GM18498 (cell line): Measurements from ENCODE around the gene HIVEP2.

Experiments used
- ATAC-seq: cut with Tn5 transposase; IDR thresholded peaks from one replicate; pipeline ENCODE4 v1.9.1; 2021; ENCODE audit warnings: mild to moderate bottlenecking, moderate library complexity; ENCODE audit not compliant: unreplicated experiment

The HIVEP2 gene

DNA sequence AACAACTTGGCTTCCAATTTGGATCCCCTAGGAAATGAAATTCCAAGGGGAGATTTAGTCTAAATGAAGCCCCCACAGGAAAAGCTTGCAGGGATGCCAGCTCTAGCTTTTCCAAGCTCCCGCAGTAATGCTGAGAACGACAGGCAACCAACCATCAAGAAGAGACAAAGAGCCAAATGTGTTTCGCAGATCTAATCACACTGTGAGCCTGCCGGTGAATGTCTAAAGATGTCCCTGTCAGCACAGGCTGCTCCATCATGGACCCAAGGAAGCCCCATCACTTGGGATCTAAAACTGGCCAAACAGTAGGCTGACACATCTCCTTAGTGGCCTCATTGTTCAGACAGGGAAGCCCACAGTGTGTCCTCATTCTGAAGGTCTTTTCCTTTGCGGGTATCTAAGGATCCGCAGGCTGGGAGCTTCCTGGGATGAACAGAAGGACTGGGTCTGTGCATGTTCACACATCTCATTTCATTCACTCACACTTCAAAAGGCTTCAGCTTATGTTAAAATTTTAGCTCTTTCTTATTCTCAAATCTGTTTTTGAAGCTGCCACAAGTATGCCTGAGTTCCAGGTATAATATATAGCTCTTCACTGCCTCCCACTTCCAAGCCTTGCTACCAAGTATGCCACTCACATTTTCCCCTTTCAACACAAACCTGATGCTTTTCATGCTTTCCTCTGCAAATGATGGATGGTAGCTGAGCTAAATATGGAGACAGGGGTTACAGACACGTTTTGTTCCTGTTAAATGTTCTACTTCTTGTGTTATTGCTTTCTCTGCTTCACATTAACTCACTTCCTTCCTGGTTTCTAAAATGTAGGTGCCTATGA is 229.8 kb downstream of the HIVEP2 start:
- no peak for ATAC-seq

- no peak for ATAC-seq
These were observed 231.0 kb downstream of the HIVEP2 start for GRCh38 chr6:142713959-142714358.

GRCh38 chr6:142712231-142712630 is 232.7 kb downstream of the HIVEP2 start:
- no peak for ATAC-seq

DNA sequence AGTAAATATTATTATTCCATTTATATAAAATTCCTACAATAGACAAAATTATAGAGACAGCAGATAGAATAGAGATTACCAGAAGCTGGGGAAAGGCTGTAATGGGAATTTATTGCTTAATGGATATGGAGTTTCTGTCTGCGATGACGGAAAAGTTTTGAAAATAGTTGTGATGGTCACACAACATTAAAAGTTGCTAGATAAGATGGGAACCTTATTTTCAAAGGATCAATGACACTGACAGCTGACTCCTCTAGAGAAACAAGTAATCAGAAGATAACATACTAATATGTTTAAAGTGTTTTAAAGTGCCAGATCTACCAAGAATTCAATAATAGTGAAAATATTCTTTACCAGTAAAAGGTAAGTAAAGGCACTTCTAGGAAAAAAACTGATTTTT is 236.3 kb downstream of the HIVEP2 start:
- ATAC-seq: no peak

DNA sequence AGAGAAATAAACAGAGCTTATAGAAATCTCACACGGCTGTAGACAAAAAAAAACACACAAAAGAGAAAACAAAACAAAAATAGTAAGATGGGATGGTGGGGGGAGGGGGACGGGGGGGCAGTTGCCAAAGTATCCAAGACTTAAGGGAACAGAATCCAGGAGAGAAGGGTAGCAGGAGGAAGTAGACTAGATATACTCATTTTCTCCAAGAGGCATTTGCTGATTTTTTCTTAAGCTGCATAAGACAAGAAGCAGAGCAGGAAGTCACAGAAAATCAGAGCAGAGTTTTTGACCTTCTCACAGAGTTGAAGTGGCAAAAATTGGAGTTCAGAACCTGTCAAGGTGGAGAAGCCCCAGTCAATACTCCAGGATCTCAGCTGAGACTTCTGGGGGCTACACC is 237.7 kb downstream of the HIVEP2 start:
- no peak for ATAC-seq

DNA sequence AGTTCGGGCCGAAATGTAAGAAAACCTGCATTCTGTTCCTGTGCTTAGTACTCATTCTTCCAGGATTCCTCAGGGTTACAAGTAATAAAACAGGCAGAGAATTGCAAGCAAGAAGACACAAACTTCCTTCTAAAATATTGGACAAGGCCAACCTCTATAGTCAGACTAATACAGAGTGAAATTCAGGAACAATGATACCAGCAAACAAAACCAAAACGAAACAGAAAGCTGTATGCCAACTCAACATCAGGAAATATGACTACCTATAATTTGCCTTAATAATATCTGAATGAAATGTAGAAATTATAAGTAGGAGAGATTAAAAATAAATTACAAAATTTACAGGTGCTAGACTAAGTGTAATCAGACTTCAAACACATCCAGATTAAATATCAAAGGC is 238.8 kb downstream of the HIVEP2 start:
- ATAC-seq: no peak

- no peak for ATAC-seq
These were observed 239.9 kb downstream of the HIVEP2 start for GRCh38 chr6:142705054-142705453.

DNA sequence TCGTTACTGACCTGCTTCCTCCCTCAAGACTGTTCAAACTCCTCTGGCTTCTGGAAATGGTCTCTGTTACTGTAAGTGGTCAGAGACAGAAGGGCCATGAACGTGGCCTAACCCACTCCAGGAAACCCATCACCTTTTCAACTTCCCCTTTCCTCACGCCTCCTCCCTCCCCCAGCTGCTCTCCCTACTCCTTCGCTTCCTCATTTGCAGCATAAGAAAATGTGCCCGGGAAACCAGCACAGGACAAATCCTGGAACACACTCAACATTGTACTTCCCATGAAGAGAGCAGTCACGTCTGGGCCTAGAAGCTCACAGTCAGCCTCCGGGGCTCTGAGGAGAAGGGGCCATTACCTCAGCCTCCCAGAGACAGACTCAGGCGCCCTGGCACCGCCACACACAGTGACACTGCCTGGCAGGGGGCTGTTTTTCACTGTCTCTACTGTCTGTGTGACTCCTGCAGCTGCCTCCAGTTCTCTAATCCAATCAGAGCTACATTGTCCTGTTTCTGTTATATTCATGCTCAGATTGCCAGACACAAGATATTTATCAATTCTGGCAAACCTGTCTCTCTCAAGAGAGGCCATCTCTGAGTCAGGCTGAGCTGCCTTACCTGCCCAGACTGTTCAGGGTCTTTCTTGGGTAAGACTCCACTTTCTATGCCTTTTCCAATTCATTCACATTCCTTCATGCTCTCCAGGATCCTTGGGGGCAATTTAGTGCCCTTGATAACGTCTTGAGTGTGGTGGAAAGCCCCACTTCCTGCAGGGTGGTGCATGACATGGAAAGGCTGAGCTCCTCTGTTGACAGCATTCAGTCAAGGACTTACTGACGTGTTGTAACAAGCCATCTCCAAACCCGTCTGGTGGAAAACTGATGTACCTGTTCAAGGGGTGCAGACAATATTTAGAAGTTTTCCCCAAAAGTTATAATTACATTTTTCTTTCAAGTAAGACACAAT is 242.2 kb downstream of the HIVEP2 start:
- ATAC-seq: no peak
